Retinal pigment epithelial cell (primary cell): Measurements from ENCODE around the gene ISL2.
"Not testable (repeated sequence)": the region's sequence is repeated elsewhere in the genome, so short reads cannot be mapped to it uniquely, and the experiment has no call there.

Experiments used
- DNase-seq: peaks from one replicate; pipeline ENCODE4 v3.0.0-alpha.2; 2010; ENCODE audit warnings: low read depth
- H3K4me3 ChIP-seq: 2 replicates; pipeline ENCODE4 v1.5.1; 2011; ENCODE audit warnings: mild to moderate bottlenecking, low read length, control low read depth, moderate library complexity
- CTCF ChIP-seq: conservative IDR thresholded peaks from 2 replicates; pipeline ENCODE4 v1.5.1; 2011; ENCODE audit warnings: low read depth, low read length, control low read depth, inconsistent platforms

The ISL2 gene

GRCh38 chr15:76336254-76337058 lies at the start of gene ISL2:
TSS of gene ISL2 (plus strand) at chr15:76336773. CDS start at chr15:76336884, 111 bp downstream.
- no peak for TF ChIP-seq CTCF
- H3K4me3 ChIP-seq, result peak within 1 kb of the TSS; percentile 18
- no peak for DNase-seq

GRCh38 chr15:76289582-76289981 lies 47.0 kb upstream of the ISL2 start:
- TF ChIP-seq CTCF, result no peak
- no peak overlapping the region for H3K4me3 ChIP-seq
- no peak for DNase-seq

- H3K4me3 ChIP-seq, result no peak overlapping the region
- no peak for DNase-seq
- TF ChIP-seq CTCF, result no peak
Measured at GRCh38 chr15:76293361-76293760, 43.2 kb upstream of the ISL2 start.

- H3K4me3 ChIP-seq, DNase-seq: not testable (repeated sequence)
Measured at GRCh38 chr15:76294463-76294862, 42.1 kb upstream of the ISL2 start.

GRCh38 chr15:76296849-76297248 lies 39.7 kb upstream of the ISL2 start:
- no peak for TF ChIP-seq CTCF
- H3K4me3 ChIP-seq, result no peak overlapping the region
- no peak for DNase-seq

- DNase-seq, H3K4me3 ChIP-seq: not testable (repeated sequence)
Measured at GRCh38 chr15:76297951-76298350, 38.6 kb upstream of the ISL2 start.

- DNase-seq, result no peak
- no peak overlapping the region for H3K4me3 ChIP-seq
- TF ChIP-seq CTCF, result no peak
Measured at GRCh38 chr15:76298986-76299385, 37.6 kb upstream of the ISL2 start.

- no peak for TF ChIP-seq CTCF
- no peak for DNase-seq
- no peak overlapping the region for H3K4me3 ChIP-seq
Measured at GRCh38 chr15:76299786-76300185, 36.8 kb upstream of the ISL2 start.
